Hematopoietic multipotent progenitor cell treated with erythropoietin and hydrocortisone succinate and interleukin-3 and kit ligand, for 6 days (in vitro differentiated cells): ENCODE results near the gene PRSS27.

ENCODE experiments used
- DNase-seq: peaks from one replicate; pipeline ENCODE4 v3.0.0-alpha.2; 2015

PRSS27 gene

GRCh38 chr16:2749936-2750335, 29.9 kb upstream of the PRSS27 start:
- DNase-seq: no peak

GRCh38 chr16:2749476-2749875, 29.5 kb upstream of the PRSS27 start:
- DNase-seq: no peak

- DNase-seq: no peak
These were observed 28.9 kb upstream of the PRSS27 start for GRCh38 chr16:2748757-2749455.

GRCh38 chr16:2745961-2746360, 25.9 kb upstream of the PRSS27 start:
- DNase-seq: no peak

GRCh38 chr16:2745116-2745890, 25.3 kb upstream of the PRSS27 start:
- no peak for DNase-seq

GRCh38 chr16:2744711-2745110, 24.7 kb upstream of the PRSS27 start:
- DNase-seq: no peak

- no peak for DNase-seq
These were observed 23.2 kb upstream of the PRSS27 start for GRCh38 chr16:2743007-2743810.

GRCh38 chr16:2742323-2743006, 22.4 kb upstream of the PRSS27 start:
- DNase-seq: no peak

- no peak for DNase-seq
These were observed 21.1 kb upstream of the PRSS27 start for GRCh38 chr16:2741168-2741567.

GRCh38 chr16:2740476-2740875, 20.5 kb upstream of the PRSS27 start:
- DNase-seq: no peak

- DNase-seq: no peak
These were observed 19.8 kb upstream of the PRSS27 start for GRCh38 chr16:2739625-2740430.

- DNase-seq: no peak
These were observed 18.6 kb upstream of the PRSS27 start for GRCh38 chr16:2738615-2739014.

GRCh38 chr16:2737895-2738418, 17.9 kb upstream of the PRSS27 start:
- DNase-seq: no peak

GRCh38 chr16:2737238-2737605, 17.2 kb upstream of the PRSS27 start:
- DNase-seq: no peak

GRCh38 chr16:2736476-2737237, 16.6 kb upstream of the PRSS27 start:
- DNase-seq: no peak

- DNase-seq: peak; percentile 33
These were observed 15.0 kb upstream of the PRSS27 start for GRCh38 chr16:2734844-2735515.

- no peak for DNase-seq
These were observed 8.0 kb upstream of the PRSS27 start for GRCh38 chr16:2728034-2728433.

- no peak for DNase-seq
These were observed 6.9 kb upstream of the PRSS27 start for GRCh38 chr16:2726923-2727322.

GRCh38 chr16:2724816-2725348, 4.9 kb upstream of the PRSS27 start:
- no peak for DNase-seq

GRCh38 chr16:2724088-2724676, 4.2 kb upstream of the PRSS27 start:
- no peak for DNase-seq
